Vagina (tissue), 2 donors: ENCODE measurements around the gene UNC5CL.

Experiments
- CTCF ChIP-seq, 3 experiments: fragments of 450-650 bp in 2 of 3; fragments of 200-600 bp in 1 of 3; sonication (generic) in 1 of 3; IDR thresholded peaks; one replicate each; pipeline ENCODE4 v1.5.1; 2017 to 2019; ENCODE audit warnings: antibody characterized with exemption in 3 of 3, mild to moderate bottlenecking in 2 of 3, moderate library complexity in 2 of 3
- POLR2AphosphoS5 ChIP-seq, 2 donors: sonication (generic); formaldehyde crosslinking; IDR thresholded peaks; one replicate each; pipeline ENCODE4 v1.9.0; 2017; ENCODE audit warnings: antibody characterized with exemption in 2 of 2, mild to moderate bottlenecking in 2 of 2, low read depth in 1 of 2; ENCODE audit not compliant: insufficient read depth in 1 of 2

GRCh38 chr6:41064841-41065240 is 25.8 kb upstream of the UNC5CL start:
- TF ChIP-seq CTCF (IDR thresholded peaks at IDR 0.05) = no peak
- TF ChIP-seq POLR2AphosphoS5 (IDR thresholded peaks at IDR 0.05; ENCODE audit: insufficient read depth in 1 of 2, low read depth in 1 of 2) = no peak
